Hippocampal formation (tissue), 2 donors: ENCODE measurements around the gene ZNF554.

Source experiments
- DNase-seq, 2 donors: peaks; one replicate each; lab custom pipeline; 2025; lab: John Stamatoyannopoulos, UW

The ZNF554 gene

DNA sequence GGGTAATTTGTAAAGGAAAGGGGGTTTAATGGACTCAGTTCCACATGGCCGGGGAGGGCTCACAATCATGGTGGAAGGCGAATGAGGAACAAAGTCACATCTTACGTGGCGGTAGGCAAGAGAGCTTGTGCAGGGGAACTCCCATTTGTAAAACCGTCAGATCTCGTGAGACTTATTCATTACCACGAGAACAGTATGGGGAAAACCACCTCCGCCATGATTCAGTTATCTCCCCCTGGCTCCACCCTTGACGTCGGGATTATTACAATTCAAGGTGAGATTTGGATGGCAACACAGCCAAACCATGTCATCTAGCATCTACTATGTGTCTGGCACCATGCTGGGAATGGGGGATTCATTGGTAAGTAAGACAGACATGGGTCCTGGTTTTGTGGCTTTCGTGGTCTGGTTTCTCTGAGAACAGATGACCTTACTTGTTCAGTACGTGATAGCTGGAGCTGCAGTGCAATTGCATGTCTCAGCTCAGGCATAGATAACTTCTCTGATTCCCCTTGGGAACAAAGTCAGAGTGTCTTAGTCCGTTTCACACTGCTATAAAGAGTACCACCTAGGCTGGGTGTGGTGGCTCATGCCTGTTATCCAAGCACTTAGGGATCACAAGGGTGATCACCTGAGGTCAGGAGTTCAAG is 8.3 kb downstream of the ZNF554 start:
- no peak for DNase-seq

DNA sequence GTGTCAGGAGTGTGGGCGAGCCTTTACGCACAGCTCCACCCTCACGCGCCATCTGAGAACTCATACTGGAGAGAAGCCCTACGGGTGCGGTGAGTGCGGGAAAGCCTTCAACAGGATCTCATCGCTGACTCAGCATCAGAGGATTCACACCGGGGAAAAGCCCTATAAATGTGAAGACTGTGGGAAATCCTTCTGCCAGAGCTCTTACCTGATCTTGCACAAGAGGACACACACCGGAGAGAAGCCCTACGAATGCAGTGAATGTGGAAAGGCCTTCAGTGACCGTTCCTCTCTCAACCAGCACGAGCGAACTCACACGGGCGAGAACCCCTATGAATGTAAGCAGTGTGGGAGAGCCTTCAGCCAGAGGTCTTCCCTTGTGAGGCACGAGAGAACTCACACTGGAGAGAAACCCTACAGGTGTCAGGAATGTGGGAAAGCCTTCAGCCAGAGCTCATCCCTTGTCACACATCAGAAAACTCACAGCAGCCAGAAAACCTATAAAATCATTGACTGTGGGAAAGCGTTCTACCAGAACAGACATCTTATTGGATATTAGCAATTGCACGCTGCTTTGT is 14.7 kb downstream of the ZNF554 start:
- DNase-seq: no peak

DNA sequence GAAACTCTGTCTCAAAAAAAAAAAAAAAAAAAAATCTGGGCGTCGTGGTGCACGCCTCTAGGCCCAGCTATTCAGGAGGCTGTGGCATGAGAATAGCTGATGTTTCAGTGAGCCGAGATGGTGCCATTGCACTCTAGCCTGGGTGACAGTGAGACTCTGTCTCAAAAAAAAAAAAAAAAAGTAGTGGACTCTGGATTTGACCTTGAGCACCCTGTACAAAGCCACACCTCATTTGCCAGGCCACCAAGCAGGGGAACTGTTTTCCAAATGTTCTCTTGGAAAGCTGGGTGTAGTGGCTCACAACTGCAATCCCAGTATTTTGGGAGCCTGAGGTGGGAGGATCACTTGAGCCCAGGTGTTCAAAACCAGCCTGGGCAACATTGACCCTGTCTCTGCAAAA is 17.8 kb downstream of the ZNF554 start:
- DNase-seq: no peak

DNA sequence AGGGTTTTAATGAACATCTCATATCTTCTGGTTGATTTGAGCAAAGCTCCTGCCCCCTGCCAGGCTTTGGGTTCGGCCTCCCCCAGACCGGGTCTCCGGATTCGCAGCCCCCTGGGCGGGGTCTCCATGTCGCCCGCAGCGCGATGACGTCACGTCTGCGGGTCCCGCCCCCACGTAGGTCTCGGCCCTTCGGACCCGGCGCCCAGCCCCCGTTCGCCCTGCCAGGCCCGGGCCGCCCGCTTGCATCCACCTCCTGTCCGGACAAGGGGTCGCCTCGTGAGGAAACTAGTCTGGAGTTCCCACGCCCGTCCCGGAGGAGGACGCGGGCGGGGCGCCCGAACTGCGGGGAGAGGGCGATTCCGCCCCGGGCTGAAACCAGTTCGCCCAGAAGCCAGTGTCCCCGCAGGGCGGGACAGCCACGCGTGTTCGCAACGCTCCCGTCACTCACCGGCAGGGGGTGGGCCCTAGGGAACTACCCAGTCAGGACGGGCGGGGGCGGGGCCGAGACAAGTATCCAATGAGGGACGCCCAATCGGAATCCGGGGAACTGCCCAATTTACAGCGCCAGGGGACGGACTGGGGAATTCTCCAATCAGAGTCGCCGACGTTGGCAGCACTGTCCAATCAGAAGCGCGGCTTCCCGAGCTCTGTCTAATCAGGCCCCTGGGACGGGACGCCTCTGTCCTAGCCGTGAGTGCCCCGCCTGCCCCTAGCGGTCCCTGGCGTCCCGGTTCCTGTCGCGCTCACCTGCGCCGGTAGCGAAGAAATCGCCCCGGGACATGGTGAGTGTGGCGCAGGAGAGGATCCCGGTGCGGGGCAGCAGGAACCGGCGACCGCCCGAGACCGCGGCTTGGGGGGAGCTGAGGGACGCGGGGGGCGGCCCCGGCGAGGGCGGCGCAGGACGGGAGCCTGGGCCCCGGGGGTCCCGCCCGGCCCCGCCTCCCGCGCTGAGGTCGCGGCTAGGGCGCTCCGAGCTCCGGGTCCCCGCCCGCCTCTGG is 21.4 kb downstream of the ZNF554 start, which contains the start of gene ZNF555:
TSS of gene ZNF555 (plus strand) at position 682 of the 998 bp plus-strand sequence. CDS start at position 780, 98 bp downstream.
- DNase-seq: peak; percentile 98 to 100

DNA sequence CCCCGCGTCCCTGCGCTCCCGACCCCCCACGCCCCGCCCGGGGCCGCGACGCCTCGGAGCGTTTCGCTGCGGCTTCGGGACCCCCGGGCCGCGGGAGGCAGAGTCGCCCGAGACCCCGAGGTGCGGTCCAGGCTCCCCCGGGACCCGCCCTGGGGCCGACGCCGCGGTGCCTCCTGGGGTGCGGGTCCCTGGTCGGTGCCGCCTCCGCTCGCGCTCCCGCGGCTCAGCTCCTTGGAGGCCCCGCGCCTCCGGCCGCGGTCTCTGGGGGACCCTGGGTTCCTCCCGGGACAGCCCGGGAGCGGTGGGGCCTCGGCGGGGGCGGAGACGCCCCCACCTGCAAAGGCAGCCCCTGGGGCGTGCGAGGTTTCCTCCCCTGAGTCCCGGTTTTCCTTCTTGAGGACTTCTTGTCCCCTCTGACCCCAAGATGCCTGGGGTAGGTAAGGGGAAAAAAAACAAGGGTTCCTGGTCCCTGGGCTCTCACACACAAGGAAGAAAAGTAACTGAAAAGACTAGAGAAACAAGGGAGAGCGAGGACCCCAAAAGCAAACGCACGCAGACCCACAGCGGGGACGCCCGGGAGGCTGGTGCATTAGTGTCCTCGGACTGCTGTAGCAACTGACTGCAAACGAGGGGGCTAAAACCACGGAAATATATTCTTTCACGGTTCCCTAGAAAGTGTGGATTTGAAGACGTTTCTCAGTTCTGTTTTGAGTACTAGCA is 22.3 kb downstream of the ZNF554 start:
- no peak for DNase-seq

DNA sequence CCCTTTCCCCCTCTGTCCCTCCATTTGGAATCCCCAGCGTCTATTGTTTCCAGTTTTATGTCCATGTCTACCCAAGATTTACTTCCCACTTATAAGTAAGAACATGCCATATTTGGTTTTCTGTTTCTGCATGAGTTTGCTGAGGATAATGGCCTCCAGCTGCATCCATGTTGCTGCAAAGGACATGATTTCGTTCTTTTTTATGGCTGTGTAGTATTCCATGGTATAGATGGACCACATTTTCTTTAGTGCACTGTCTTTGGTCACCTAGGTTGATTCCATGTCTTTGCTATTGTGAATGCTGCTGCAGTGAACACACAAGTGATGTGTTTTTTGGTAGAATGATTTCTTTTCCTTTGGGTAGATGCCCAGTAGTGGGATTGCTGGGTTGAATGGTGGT is 25.4 kb downstream of the ZNF554 start:
- DNase-seq: no peak

DNA sequence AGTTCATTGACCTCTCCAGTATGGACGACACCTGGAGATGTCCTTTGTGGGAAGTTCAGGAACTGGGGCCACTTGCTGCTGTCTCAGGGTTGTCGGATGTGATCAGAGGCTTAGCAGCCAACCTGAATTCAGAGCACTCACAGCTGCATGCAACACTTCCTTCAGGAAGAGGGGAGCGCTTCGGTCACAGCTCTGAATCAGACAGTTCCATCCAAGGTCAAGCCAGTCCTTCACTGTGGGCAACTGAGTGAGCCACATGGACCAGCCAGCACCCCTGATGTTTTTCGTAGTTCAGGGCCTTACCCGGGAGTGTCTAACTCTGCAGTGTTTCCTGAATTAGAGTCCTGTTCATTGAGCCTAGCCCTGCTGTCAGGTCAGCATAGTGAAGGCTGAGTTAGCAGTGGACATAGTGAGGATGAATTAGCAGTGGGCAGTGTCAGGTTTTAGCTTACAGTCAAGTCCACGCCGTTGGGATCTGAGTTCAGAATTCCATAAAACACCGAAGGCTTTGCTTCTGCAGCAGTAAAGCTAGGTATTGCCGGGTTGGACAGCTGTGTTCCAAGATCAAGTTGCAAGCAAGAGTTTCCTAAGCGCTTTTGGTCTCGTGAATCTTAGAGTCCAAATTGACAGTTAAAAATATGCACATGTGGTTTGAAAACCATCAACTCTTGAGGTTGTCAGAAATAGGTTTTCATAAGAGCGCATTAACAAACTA is 26.7 kb downstream of the ZNF554 start:
- DNase-seq: no peak

DNA sequence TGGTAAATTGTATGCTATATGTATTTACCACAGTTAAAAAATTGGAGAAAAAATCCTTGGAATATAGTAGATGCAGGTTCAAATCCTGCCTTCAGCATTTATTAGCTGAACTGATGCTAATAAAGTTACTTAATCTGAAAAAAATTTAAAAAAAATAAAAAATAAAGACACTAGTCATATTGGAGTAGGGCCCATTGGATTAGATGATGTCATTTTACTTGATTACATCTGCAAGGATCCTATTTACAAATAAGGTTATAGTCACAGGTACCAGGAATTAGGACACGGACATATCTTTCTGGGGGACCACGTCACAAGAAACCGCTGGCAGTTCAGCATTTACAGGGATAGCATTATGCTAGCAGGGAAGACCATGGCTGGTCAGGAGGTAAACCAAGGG is 27.8 kb downstream of the ZNF554 start:
- DNase-seq: no peak

DNA sequence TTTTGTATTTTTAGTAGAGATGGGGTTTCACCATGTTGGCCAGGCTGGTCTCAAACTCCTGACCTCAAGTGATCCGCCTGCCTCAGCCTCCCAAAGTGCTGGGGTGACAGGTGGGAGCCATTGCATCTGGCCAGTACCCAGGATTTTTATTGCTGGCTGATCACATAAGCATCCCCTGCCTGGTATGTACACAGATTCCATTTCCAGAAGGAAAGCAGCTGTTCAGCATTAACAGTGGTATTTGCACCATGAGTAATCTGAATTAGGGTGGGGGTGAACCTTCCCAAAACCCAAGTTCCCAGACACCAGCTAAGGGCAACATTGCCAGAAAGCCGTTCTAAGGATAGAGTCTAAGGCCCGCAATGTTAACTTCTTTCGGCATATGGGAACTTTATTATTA is 28.9 kb downstream of the ZNF554 start:
- DNase-seq: no peak

DNA sequence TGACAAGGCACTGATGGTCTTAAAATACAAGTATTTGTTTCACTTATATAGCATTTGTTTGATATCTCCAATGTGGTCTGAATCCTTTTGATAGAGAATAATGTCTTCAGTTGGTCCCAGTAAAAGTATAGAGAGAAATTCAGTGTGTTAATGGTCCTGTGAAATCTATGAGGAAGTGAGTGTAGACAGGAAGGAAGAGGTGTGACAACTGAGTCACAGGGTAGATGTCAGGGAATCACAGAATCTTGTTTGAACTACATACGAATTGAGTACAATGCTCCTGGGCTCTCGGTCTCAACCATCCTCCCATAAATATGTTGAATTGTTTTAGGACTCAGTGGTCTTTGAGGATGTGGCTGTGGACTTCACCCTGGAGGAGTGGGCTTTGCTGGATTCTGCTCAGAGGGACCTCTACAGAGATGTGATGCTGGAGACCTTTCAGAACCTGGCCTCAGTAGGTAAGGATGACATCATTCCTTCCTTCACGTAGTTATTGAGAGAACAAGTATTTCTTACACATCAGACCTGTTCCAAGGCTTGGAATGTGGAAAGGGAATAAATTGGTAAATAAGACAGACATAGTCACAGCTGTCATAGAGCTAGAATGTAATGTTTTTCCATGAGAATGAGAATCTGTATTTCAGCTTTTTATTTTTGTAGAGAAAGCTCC is 30.7 kb downstream of the ZNF554 start:
- DNase-seq: no peak

DNA sequence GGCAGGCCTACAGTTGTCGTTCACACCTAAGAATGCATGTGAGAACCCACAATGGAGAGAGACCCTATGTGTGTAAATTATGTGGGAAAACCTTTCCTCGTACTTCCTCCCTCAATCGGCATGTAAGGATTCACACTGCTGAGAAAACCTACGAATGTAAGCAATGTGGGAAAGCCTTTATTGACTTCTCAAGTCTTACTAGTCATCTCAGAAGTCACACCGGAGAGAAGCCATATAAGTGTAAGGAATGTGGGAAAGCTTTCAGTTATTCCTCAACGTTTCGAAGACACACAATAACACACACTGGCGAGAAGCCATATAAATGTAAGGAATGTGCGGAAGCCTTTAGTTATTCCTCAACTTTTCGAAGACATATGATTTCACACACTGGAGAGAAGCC is 32.9 kb downstream of the ZNF554 start:
- DNase-seq: no peak

DNA sequence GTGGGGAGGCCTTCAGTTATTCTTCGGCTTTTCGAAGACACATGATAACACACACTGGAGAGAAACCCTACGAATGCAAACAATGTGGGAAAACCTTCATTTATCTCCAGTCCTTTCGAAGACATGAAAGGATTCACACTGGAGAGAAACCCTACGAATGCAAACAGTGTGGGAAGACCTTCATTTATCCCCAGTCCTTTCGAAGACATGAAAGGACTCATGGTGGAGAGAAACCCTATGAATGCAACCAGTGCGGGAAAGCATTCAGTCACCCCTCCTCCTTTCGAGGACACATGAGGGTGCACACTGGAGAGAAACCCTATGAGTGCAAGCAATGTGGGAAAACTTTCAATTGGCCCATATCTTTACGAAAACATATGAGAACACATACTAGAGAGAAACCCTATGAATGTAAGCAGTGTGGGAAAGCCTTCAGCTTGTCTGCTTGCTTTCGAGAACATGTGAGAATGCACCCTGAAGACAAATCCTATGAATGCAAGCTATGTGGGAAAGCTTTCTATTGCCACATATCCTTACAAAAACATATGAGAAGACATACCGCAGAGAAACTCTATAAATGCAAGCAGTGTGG is 33.4 kb downstream of the ZNF554 start:
- DNase-seq: no peak

DNA sequence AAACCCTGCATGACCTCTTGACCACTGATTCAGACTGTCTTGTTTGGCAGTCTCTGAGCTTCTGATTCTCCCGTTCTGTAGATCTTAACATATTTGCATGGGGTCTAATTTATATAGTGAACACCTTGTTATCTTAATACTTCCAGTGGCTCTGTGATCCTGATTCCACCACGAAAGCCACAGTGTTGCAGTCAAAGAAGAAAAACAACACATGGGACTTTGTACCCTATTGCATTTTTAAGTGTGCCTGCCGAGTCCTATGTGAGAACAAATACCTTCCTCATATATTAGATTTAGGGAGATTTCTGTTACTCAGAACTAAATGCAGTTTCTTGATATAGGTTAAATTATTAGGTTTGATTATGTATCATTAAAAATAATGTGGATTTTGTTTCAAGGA is 35.2 kb downstream of the ZNF554 start:
- DNase-seq: no peak

DNA sequence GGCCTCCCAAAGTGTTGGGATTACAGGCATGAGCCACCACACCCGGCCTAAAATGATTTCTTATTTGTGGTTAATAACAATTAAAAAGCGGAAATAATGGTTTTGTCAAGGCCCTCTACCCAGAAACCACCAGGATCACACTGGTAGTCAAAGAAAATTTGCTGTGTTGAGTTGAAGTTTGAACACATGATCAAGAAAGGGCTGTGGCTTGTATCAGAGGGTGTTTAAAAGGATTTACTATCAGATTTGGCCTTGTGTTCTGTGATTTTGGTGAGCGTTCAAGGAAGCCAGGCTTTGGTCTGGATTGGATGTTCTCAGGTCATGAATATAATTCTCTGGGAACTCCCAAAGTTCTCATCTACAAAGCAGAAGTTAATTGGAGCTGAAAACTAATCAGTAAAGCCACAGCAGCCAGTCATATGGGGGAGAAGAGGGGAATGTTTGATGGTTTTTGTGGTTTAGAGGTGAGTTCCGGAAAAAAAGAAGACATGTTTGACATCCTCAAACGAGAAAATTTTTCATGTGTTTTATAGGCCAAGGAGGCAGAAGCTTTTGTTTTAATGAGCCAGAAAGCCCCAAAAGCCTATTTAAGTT is 36.9 kb downstream of the ZNF554 start:
- no peak for DNase-seq

DNA sequence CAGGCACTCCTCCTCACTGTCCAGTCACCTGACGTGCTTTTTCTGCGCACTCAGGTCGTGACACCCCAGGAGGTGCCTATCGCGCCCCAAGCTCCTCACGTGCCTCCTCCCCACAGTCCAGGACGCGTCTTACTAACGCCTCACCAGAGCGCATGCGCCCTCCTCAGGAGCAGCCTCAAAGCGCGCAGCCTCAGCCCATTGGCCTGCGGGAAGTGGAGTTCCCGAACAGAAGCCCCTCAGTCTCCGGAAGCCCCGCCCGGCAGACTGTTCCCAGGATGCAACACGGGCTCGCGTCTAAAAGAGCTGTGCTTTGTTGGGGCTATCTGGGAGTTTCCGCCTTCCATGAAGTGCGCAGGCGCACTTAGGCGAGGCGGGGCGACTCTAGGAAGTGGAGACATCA is 39.2 kb downstream of the ZNF554 start:
- DNase-seq: no peak

DNA sequence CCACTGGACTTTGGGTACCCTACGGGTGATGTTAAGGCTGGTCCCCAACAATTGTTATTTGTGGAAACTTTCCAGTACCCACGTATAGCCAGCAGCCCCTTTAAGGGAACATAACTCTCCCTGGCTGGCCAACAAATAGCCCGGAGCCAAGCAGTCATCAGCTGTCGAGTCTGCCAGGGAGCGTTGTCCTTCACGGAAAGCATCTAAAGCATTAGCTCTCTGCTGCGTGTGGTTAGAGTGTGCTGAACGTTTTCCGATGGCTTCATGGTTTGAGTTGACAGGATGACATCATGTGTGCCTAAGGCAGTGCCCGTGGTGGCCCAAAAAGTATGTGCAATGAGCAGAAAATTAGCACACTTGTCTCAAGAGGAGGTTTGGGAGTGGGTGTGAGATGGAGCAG is 44.1 kb downstream of the ZNF554 start:
- no peak for DNase-seq

DNA sequence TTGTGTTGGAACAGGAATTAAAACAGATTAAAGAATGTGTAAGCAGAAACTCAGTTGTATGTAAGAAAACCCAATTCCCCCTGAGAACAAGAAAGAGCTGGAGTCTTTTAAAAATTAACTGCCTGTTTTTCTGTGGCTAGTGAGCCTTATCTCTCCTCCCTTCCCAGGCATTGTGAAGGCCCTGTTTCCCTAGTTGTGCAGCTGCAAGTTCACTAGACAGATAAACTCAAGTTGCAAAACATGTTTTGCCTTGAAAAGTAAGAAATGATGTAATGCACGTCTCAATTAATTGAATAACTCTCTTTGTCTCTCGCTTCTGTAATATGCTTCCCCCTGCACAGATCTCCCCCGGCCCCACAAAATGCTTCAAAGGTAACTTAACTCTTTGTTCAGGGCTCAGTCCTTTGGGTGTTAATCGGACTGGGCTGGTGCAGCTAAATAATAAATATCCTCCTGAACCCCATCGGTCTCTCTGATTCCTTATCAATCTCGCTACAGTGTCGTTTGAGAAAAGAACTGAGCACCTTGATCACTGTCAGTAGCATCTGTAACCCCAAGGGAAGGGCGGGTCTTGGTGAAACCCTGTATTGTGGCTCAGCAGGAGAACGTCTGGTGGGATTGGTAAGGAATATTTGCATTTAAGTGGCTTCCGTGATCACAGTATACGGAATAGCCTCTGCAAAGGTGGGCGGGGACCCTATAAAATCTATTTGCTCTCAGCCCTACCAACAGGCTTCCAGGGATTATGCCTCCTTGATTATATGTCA is 45.8 kb downstream of the ZNF554 start:
- no peak for DNase-seq

DNA sequence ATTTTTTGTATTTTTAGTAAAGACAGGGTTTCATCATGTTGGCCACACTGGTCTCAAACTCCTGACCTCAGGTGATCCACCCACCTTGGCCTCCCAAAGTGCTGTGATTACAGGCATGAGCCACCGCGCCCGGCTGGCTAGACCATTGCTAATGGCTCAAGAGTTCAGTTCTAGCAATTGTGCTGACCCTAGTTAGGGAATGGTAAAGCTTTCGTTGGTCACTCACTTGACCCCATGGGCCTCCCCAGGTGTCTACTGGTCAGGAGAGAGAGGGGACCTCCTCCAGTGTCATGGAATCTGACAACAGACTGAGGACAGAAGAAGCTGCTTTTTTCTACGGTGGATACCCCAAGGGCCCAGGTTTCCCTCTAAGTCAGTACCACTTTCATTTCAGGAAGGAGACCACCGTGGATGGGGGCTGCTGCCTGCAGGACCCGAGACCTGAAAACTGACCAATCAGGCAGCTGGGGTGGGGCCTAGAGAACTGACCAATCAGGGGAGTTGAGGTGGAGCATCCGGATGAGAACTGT is 46.9 kb downstream of the ZNF554 start:
- no peak for DNase-seq
